ENCODE results near the gene RASA3.

GRCh38 chr13:114020750-114021463, 111.5 kb downstream of the RASA3 start:
- TF ChIP-seq CTCF (IDR thresholded peaks at IDR 0.05) (no peak), POLR2A (IDR thresholded peaks at IDR 0.05) (no peak), POLR2AphosphoS5 (IDR thresholded peaks at IDR 0.05) (no peak)

Measured in gastroesophageal sphincter (tissue), 3 donors.